Ovary (tissue), 3 donors: ENCODE measurements around the gene SV2B.

Experiments used
- POLR2A ChIP-seq: fragments of 450-650 bp; IDR thresholded peaks from one replicate; pipeline ENCODE4 v1.6.1; 2017; ENCODE audit warnings: antibody characterized with exemption, mild to moderate bottlenecking, moderate library complexity
- TF ChIP-seq, protein P1 (sequence below), 3 donors: fragments of 450-650 bp in 2 of 3; fragments of 200-600 bp in 1 of 3; IDR thresholded peaks; one replicate each; pipeline versions ENCODE4 v1.5.1 to v1.8.0; 2016 to 2022; ENCODE audit warnings: antibody characterized with exemption in 3 of 3, mild to moderate bottlenecking in 1 of 3
- donor health status: DM: no; HTN: no; CAD: no.

GRCh38 chr15:91264651-91265351 lies 164.7 kb downstream of the SV2B start:
- TF ChIP-seq, protein P1, sequence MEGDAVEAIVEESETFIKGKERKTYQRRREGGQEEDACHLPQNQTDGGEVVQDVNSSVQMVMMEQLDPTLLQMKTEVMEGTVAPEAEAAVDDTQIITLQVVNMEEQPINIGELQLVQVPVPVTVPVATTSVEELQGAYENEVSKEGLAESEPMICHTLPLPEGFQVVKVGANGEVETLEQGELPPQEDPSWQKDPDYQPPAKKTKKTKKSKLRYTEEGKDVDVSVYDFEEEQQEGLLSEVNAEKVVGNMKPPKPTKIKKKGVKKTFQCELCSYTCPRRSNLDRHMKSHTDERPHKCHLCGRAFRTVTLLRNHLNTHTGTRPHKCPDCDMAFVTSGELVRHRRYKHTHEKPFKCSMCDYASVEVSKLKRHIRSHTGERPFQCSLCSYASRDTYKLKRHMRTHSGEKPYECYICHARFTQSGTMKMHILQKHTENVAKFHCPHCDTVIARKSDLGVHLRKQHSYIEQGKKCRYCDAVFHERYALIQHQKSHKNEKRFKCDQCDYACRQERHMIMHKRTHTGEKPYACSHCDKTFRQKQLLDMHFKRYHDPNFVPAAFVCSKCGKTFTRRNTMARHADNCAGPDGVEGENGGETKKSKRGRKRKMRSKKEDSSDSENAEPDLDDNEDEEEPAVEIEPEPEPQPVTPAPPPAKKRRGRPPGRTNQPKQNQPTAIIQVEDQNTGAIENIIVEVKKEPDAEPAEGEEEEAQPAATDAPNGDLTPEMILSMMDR (IDR thresholded peaks at IDR 0.05), result no peak
- TF ChIP-seq POLR2A, result no peak
